Brain pericyte (primary cell): ENCODE data around the gene DMRTB1.

Source experiments
- DNase-seq: peaks from one replicate; pipeline ENCODE4 v3.0.0-alpha.2; 2012; ENCODE audit warnings: low read depth, low spot score

Gene DMRTB1

DNA sequence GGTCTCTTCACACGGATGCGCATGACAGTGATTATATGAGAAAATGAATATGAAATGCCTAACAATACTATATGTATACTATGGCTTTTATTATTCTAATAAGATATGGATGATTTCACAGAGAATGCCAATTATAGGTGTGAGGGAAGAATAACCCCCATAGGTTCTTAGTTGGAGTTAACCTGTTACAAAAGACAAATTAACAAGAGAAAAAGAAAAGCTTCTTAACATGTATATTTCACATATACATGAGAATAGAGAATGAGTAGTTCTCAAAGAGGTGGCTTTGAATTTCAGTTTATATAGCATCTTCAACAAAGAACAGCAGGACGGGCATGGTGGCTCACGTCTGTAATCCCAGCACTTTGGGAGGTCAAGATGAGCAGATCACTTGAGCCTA is 24.0 kb upstream of the DMRTB1 start:
- DNase-seq: no peak

DNA sequence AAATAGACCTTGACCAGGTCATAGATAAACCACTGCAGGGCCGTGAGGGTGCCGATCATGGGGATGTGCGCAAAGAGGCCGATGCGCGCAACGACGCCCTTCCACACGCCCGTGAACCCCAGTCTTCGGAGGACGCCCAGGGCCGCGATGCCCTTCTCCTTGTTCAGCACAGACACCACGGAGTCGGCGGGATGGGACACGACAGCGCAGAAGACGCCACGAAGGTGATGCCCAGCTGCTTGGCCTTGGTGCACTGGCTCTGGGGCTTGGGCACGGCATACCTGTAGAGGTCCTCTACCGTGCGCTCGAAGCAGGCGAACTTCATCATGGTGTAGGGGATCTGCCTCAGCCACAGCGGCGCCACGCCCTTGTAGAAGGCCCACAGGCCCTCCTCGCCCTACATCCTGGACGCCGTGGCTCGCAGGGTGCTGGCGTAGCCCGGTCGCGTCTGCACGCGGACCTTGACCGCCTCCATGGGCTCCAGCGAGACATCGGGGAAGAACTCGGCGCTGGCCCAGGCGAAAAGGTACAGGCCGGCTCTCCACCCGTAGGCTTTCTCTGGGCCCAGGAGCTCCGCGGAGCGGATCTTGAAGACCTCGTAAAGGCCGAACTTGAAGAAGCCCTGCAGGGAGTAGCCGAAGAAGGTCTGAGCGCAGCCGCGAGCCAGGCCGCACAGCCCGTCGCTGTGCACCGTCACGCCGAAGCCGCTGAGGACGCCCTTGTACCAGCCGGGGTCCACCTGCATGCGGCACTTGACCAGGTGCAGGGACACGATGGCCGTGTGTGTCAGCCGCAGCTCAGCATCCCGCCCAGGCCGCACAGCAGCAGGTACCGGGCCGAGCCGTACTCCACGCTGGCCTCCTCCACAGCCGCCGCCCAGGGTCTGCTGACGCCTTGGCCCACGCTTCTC is 20.5 kb upstream of the DMRTB1 start:
- DNase-seq: no peak

DNA sequence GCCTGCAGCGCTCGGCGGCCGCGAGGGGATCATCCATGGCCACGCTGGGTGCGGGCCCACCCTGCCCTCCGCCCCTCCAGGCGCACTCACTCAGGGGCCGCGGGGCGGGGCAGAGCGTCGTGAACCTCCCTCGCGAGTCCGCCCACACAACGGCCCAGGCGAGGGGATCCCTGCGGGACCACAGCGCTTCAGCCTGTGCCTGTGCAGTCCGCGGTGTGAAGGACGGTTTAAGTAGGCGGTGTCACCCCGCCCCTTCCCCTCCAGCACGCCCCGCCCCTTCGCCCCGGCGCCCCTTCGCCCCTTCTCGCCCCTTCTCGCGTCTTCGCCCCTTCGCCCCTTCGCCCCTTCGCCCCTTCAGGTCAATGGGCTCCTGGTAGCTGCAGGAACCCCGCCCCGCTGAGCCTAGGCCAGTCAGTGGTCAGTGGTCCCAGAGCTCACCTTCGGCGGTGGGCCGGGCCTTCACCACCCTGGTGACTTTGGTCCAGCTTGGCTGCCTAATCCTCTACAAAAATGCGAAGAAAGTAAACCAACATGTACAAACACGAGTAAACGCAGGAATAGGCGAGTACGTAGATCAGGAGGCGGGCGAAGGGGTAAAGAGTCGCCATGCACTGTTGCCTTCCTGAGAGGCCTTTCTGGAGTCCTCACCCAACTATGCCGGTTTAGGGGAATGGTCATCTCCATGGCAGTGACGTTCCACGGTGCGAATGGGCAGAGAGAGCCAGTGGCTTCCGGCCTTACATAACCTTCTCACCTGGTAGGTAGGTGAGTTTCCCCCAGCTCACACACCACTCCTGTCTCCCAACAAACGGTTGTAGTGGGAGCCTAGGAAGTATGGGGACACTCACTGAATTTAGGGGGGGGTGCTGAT is 19.6 kb upstream of the DMRTB1 start:
- DNase-seq: no peak

DNA sequence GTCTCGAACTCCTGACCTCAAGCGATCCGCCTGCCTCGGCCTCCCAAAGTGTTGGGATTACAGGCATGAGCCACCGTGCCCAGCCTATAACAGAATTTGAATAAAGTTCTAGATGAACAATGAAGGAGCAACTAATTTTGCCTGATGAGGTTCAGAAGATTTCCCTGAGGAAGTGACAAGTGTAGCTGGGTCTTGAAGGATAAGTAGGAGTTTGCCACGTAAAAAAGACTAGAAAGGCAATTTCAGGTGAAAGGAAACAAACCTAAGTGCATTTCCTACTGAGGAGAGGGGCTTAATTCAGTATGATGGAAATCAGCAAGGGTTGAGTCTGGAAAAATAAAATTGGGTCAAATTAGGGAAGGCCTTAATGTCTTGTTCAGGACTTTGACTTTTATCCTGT is 18.6 kb upstream of the DMRTB1 start:
- no peak for DNase-seq

DNA sequence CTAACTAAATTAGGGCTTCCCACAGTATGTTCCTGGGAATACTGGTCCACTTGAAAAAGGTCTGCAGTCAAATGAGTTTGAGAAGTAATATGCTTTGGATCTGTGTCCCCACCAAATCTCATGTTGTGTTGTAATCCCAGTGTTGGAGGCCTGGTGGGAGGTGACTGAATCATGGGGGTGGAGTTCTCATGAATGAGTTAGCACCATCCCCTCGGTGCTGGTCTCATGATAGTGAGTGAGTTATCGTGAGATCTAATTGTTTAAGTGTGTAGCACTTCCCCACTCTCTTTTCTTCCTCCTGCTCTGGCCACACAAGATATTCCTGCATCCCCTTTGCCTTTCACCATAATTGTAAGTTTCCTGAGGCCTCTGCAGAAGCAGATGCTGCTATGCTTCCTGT is 16.9 kb upstream of the DMRTB1 start:
- no peak for DNase-seq

DNA sequence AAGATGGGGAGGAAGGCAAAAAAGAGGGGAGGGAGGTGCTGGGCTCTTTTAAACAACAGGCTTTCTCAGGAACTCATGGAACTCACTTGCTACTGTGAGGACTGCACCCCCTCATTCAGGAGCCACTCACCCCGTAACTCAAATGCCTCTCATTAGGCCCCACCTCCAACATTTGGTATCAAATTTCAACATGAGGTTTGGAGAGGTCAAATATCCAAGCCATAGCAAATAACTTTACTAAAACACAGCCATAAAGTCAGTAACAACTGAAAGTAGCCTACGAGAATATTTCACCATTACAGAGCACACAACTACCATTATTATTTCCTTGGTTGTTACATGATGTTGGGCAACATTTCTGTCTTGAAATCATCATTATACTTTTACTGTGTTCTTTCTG is 13.1 kb upstream of the DMRTB1 start:
- no peak for DNase-seq

DNA sequence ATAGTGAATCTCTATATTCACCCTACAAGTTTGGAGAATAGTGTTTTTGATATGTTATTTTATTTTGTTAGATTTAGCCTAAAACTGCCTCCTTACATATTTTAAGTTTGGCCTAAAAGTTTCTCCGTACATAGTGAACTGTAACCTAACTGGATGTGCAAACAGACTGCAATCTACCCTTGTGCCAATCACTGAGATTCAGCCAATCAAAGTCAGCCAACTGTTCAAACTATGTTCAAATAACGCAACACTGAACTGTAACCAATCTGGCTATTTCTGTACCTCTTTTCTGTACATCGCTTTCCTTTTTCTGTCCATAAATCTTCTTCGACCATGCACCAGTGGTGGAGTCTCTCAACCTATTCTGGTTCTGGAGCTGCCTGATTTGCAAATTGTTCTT is 11.8 kb upstream of the DMRTB1 start:
- DNase-seq: no peak

DNA sequence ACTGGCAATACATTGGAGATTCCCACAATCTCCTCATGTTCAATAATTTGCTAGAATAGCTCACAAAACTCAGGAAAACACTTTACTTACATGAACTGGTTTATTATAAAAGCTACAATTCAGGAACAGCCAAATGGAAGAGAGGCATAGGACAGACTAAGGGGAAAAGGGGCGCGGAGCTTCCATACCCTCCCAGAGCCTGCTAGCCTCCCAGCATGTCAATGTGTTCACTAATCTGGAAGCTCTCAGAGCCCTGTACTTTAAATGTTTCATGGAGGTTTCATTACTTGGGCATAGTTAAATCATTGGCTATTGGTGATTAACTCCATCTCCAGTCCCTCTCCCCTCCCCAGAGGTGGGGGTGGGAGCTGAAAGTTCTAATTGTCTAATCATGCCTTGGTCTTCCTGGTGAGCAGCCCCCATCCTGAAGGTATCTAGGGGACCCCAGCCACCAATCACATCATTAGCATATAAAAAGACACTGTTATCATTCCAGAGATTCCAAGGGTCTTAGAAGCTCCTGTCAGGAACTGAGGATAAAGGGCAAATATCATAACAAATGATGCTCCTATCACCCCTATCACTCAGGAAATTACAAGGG is 10.9 kb upstream of the DMRTB1 start:
- DNase-seq: no peak

DNA sequence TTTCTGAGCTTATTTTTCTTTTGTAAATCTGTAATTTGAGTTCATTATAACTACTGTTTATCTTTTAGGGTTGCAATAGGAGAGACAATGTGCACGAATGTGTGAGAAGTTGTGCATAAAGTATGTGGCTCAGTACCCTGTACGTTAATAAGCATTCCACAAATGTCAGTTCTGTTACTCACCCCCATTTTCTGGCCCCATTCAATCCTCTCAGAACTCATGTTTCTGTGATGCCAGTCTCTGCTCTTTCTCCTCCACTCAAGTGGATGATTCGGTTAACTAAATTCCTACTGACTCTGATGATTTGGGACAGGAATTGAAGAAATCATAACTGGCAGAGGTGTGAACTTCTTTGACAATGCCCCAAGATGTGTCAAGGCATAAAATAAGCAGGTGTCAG is 10.2 kb upstream of the DMRTB1 start:
- DNase-seq: no peak

DNA sequence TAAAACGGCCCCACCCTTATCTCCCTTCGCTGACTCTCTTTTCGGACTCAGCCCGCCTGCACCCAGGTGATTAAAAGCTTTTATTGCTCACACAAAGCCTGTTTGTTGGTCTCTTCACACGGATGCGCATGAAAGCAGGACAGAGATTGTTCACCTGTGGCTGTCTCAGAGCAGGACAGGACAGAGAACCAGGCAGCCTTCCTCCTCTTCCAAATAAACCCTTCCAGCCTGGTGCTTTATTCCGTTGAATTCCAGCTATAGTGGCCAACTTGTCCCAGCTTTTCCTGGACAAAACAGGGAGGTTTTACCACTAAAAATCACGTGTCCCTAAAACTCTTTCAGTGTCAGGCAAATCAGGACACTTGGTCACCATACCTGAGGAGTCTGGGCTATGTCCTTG is 9.5 kb upstream of the DMRTB1 start:
- no peak for DNase-seq

DNA sequence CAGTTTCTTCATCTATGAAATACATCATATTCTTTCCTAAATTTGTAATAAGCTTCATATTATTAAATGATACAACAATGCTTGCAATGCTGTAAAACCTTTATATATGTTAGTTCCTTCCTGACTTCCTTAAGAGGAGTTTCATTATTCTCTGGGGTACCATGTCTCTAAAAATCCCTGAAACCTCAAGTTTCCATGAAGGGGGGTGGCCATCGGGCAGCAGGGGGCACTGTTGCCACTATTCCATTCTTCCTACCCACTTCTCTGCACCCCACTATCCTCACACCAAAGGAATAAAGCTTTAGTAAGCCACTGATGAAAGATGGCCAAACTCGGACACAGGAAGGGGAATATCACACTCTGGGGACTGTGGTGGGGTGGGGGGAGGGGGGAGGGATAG is 9.0 kb upstream of the DMRTB1 start:
- DNase-seq: no peak

DNA sequence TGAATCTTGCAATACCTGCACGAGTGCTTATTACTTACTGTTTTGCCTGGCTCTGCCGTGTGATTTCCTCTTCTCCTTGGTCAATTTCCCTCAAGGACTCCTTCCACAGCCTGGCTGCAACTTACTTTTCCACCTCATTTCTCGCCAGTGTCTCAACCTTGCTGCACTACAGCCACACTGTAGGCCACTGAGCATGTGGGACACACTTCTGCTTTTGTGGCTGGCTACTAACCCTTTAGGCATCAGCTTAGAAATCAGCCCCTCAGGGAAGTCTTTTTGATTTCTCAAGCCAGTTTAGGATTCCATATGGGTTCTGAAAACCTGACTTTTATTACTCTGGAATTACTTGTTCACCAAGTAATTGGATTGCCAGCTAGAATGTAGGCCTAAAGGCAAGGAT is 5.2 kb upstream of the DMRTB1 start:
- DNase-seq: no peak

DNA sequence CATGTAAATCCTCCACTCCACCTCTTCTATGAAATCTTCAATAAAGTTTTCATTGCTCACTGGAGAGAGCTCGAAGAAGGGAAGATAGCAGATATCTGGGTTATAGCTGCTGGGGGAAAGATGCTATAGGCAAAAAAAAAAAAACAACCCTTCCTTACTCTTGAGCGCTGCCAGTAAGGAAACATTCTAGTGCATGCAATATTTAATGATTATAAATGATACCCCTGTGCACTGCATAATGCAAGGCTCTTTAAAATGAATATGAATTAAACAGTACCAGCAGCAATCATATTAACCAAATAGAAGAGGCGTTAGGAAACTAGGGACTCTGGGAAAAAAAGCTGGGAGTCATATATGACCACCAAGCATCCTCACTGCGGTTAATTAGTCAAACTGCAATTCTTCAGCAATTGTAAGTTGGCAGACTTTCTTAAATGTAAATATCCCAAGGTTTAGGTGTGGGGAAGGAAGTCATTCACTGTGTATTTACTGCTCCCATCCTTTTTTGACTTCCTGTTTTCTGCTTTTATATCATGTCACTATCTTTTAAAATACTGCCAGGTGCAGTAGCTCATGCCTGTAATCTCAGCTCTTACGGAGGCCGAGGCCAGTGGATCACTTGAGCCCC is 3.7 kb upstream of the DMRTB1 start:
- DNase-seq: no peak

DNA sequence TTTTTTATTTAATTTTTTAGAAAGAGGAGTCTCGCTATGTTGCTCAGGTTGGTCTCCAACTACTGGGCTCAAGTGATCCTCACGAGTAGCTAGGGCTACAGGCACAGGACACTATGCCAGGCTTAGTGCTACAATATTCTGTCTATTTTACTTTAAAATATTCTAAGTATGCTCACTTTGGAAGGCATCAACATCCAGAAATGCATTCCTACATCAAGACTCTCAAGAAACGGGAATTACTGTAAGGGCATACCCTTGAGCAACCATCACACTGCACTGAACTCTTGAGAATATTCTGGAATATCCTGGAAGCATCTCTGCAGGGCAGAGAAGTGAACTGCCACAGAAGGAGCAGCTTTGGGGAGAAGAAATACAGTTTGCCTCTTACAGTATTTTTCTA is 565 bp upstream of the DMRTB1 start:
- no peak for DNase-seq

DNA sequence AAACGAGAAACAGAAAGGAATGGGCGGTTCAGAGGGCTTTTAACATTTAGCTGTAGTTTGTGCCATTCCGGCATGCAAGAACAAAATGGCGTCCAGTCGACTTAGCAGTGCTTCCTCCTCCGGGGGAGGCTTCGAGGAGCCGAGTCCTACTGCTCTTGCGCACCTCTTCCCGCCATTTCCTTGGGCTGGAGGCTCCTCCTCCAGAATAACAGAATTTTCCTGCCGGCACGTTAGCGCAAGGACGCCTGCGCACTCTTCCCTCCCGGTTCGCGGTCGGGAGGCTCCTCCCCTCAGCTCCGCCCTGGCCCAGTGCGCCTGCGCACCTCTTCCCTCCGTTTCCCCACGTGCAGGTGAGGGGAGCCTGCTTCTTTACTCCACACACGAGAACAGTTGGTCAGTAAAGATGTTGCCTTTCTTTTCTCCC is 1.0 kb downstream of the DMRTB1 start:
- no peak for DNase-seq

DNA sequence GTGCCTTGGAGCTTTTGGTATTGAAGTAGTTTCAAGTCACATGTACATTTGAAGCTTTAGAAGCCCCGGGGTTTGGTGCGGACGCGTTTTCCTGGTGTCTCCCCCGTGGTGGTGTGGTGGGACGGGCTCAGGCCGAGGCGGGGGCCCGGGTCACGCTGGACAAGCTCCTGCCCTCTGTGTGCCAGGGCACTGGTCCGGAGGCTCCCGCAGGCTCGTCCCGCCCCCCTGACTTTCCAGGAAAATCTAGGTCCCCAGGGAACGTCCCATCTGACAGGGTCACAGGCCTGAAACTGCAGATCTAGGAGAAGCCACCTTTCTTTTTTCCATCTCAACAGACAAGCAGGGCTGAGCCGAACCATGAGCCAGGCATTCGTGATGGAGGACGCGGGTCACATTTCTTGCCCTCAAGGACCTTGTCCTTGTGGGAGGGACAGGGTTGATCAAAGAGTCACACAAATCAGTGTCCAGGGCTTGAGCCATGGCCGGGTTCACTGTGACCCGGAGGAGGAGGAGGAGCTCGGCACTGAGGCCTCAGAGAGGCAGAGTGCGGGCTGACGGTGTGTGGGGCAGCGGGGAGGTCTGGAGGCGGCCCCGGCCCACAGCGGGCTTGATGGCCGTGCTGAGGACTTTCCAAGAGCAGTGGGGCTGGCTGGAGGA is 1.6 kb downstream of the DMRTB1 start:
- no peak for DNase-seq

DNA sequence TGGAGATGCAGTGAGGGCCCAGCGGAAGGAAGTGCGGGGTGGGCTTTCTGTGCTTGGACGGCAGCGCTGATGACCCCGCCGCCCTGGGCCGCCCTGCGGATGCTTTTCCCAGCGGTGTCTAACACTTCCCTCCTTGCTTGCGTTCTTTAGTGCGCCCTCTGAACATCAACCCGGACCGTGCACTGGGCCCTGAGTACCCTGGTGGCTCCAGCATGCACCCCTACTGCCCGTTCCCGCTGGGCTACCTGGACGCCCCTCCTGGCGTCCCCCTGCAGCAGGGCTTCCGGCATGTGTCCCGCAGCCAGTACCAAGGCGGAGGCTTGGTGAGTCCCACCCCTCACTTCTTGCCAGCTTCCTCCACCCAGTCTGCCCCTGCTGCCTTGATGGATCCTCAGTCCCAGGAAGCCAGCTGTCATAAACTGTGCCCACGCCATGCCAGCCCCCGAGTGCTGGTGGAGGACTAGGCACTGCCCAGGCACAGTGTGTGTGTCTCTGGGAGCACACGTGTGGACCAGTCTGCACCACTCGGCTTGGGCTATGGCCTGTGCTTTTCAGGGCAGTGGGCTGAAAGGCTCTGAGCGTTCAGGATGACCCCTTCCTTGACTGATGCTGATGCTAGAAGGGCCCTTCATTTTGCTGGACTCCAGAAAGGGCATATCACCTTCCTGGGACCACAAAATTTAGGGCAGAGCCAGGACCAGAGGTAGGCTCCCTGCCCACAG is 2.3 kb downstream of the DMRTB1 start:
- no peak for DNase-seq

DNA sequence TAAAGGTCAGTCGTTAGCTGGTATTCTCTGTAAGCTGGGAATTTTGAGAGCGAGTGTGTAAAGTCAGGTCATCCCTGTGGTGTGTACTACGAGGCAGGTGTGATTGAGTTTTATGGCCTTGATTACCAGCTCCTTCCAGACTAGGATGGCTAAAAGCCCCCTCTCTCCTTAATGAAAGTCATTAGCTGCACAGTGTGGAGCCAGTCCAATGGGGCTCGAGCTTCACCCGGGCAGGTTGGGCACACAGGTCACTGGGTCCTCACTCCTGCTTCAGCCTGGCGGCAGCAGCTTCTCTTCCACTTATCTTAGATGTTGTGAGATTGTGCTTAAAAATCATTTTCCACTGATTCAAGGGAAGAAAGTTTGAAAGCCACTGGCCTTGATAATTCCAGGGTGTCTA is 3.0 kb downstream of the DMRTB1 start:
- no peak for DNase-seq

DNA sequence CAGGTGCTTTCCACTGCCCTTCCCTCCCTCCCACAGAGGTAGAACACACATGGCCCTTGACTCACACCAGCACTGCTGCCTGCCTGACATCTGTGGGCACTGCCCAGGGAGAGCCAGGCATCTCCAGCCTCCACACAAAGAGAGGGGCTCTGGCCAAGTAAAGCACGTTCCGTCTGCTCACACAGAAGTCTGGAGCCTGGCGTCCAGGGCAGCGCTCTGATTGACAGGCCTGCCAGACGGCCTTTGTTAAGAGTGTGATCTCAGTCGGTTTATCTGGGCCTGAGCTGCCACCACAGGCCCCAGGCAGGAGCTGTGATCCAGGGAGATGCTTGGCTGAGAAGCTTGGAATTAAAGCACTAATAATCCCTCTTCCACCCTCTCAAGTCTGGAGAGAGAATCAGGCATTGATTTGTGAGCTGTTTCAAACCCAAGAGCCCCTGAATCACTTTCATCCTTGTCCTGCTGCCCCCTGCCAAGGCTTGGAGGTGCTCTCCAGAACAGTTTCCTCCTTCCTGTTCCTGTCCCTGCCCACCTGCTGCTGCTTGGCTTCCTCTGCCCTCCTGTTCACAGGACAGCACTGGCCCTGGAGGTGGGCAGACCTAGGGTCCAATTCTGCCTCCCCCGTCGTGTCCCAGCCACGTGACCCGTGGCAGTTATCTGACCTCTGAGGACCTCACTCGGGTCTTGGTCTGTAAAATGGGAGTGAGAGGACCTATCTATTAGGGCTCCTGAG is 3.7 kb downstream of the DMRTB1 start:
- no peak for DNase-seq
